ES-I3 (cell line): ENCODE measurements around the gene LRRC1.
"Not testable (repeated sequence)": the region's sequence is repeated elsewhere in the genome, so short reads cannot be mapped to it uniquely, and the experiment has no call there.

Source experiments
- H3K36me3 ChIP-seq: 2 replicates; pipeline ENCODE4 v1.6.1; 2013; ENCODE audit warnings: mild to moderate bottlenecking, low read length, control low read depth, moderate library complexity; ENCODE audit not compliant: insufficient read depth
- H3K4me1 ChIP-seq: 2 replicates; pipeline ENCODE4 v1.6.1; 2013; ENCODE audit warnings: mild to moderate bottlenecking, control low read depth, low read length; ENCODE audit not compliant: insufficient read depth
- H3K9ac ChIP-seq: 2 replicates; pipeline ENCODE4 v1.6.1; 2013; ENCODE audit warnings: low read depth, mild to moderate bottlenecking, low read length, moderate library complexity
- H3K9me3 ChIP-seq: 2 replicates; pipeline ENCODE4 v1.6.1; 2013; ENCODE audit warnings: mild to moderate bottlenecking, low read length, moderate library complexity; ENCODE audit not compliant: control insufficient read depth, insufficient read depth

The LRRC1 gene

DNA sequence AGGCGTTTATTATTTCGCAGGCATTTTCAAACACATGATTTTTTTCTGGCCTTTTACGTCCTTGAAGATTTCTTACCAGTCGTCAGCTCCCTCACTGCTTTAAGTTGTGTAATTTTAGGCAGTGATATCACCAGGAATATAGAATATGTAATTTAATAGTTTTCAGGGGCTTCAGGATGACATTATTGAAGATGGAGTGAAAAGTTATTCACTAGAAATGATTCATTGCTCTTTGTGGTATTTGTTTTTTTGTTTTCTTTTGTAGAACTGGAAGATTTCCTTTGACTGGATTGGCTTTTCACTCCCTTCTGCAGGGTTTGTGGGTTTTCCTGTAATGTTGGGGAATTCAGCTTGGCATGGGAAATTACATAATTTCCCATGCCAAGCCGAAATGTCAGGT is 2.0 kb downstream of the LRRC1 start:
- Histone ChIP-seq H3K9ac (no peak overlapping the region), H3K9me3 (no peaks in the 10 kb centered on the region), H3K4me1 (peaks cover 8% of the 10 kb centered on the region; the same call in 1 of the 2 replicates), H3K36me3 (no peaks in the 10 kb centered on the region)

DNA sequence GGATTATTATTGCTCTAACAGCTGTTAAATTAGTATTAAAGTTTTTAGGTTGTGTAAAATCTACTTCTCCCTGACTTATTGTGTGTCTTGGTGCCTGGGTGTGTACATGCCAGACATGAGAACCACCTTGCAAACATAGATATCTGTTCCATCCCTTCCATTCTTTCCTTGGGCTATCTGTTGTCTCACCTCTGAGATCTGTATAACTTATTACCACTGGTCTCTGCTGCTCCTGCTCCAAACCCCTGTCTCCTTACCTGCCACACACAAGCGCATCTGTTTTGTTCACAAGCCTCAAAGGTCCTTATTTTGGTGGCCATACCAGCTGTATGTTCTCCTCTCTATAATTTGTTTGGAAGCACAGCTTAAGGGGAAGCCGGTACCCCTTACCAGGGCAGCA is 2.5 kb downstream of the LRRC1 start:
- Histone ChIP-seq H3K4me1 (peaks cover 8% of the 10 kb centered on the region; the same call in 1 of the 2 replicates), H3K9ac (no peak overlapping the region), H3K36me3 (no peaks in the 10 kb centered on the region), H3K9me3 (no peaks in the 10 kb centered on the region)

DNA sequence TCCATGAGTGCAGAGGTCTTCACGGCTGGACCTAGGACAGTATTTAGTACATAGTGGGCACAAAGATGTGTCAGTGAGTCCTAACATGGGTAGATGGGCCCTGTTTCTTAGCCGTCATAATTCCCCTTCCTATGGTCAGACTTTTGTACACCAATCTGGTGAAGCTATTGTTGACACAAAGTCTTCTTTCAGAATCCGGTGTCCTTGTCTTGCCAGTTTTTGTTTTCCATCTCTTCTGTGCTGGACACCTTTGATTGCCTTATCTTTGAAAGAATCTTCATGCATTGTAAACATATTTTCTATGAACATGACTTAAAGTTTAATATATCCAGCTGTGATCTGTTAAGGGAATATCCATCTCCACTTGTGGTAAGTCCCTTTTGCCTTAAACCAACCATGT is 4.5 kb downstream of the LRRC1 start:
- H3K9ac ChIP-seq: no peak overlapping the region
- peaks cover 5% of the 10 kb centered on the region; the same call in 1 of the 2 replicates for H3K4me1 ChIP-seq
- no peaks in the 10 kb centered on the region for H3K9me3 ChIP-seq
- no peaks in the 10 kb centered on the region for H3K36me3 ChIP-seq

DNA sequence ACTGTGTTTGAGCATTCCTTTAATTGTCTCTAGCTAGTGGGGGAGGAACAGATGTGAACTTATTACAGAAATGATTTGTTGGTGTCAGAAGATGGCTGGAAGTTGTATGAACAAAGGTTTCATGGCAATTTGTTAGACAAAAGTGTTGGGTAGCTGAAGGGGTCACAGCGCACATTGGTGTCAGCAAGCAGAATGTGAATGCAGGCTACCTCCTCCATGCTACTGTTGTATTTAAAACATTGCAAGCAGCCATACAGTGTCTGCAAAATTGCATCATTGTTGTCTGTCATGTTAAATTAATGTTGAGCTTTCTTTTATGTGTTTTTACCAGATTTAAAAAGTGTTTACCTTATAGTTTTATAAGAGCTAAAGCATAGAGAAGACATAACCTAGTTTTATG is 6.2 kb downstream of the LRRC1 start:
- Histone ChIP-seq H3K9me3 (no peaks in the 10 kb centered on the region), H3K36me3 (no peaks in the 10 kb centered on the region), H3K4me1 (peaks cover 14% of the 10 kb centered on the region), H3K9ac (no peak overlapping the region)

DNA sequence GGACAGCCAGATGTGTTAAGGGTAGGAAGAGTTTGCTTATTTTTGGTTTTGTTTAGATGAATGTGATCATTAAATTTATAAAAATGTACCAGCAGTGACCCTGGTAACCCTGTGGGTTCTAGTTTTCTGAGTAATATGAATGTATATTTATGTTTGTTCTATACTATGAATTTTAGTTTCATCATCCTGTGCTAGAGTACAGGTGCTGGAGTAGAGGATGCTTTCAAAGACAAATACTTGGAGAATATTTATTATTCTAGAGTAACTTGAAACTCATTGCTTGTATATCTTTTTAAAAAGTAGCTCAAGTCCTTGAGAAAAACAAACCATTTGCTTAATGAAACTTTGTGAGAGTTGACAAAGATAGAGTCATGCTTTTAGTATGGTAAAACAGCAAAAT is 7.8 kb downstream of the LRRC1 start:
- Histone ChIP-seq H3K9ac (no peak overlapping the region), H3K4me1 (peaks cover 9% of the 10 kb centered on the region), H3K36me3 (no peaks in the 10 kb centered on the region), H3K9me3 (no peaks in the 10 kb centered on the region)

DNA sequence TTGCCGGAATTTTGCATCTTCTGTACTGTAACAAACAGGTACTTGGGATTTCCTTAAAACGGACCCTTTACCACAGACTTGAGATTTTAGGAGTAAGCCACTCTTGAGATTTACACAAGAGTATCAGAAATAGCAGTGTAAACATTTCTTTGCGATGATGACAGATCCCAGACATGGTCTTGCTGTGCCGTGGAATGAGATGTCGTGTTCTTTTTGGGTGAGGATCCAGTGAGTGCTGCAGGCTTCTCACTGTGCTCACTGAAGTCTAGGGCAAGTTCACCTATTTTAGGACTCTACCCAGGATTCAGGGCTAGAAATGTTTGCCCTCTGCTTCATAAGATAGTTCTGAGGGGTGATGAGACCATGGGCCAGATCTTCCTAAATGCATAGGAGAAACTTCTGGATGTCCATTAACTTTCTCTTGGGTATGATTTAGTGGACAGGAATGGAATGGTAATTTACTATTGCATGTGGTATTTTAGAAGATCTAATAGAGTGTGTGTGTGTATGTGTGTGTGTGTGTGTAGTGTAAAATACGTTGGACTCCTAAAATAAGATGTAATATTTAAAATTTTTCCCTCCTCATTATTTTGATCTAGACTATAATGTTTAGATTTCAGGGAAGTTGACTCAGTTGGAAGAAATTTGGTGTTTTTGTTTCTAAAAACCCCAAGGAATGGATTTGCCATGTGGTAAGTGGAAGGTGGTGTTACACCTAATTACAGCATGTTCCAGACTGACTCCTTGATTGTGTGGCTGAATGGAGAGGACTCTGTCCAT is 8.5 kb downstream of the LRRC1 start:
- H3K36me3 ChIP-seq: no peaks in the 10 kb centered on the region
- H3K9me3 ChIP-seq: no peaks in the 10 kb centered on the region
- H3K9ac ChIP-seq: no peak overlapping the region
- peaks cover 9% of the 10 kb centered on the region for H3K4me1 ChIP-seq

DNA sequence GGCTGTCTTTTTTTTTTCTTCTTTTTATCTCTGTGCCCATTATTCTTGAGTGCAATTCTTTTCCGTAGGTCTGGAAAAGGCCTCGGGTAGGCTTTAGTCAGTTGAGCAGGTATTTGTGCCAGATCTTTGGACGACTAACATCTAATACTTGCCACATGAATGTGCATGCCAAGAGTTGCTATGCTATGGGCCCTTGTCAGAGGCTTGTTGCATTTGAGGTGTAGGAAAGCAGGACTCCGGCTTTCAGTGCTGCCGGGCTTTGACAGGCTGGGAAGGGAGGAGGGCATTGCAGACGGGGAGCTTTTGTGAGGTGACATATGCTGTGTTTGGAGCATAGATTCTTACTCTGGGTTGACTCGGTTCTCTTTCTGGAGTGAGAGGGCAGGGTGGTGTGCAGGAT is 10.2 kb downstream of the LRRC1 start:
- H3K36me3 ChIP-seq: no peaks in the 10 kb centered on the region
- H3K9ac ChIP-seq: no peak overlapping the region
- H3K9me3 ChIP-seq: no peaks in the 10 kb centered on the region
- H3K4me1 ChIP-seq: peaks cover 9% of the 10 kb centered on the region

DNA sequence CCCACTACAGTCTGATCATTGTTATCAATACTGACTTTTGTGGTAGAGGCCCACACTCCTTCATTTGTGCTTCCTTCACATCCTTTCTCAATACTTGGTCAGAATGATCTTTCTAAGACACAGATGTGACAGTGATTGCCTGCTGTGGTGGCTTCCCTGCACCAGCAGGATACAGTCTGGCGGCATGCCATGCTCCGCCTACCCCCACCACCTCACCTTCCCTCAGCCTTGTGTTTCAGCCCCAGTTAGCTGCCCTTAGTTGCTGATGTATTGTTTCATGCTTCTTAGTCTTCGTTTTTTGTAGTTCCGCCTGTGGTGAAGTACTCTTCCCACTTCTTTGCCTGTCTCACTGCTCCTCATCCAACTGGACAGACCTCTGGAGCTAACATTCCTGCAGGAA is 10.9 kb downstream of the LRRC1 start:
- Histone ChIP-seq H3K4me1 (peaks cover 11% of the 10 kb centered on the region), H3K9me3 (no peaks in the 10 kb centered on the region), H3K9ac (no peak overlapping the region), H3K36me3 (no peaks in the 10 kb centered on the region)

DNA sequence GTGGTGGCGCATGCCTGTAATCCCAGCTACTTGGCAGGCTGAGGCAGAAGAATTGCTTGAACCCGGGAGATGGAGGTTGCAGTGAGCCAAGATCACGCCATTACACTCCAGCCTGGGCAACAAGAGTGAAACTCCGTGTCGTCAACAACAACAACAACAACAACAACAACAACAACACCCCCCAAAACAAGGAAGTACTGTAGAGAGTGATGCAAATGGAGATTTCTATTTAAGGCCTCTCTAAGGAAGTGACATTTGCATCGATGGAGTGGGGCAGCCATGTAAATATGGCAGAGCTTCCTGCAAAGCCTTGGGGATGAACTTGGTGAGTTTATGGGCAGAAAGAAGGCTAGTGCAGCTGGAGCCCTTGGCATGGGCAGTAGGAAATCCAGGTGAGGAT is 12.8 kb downstream of the LRRC1 start:
- not testable (repeated sequence) for H3K9me3 ChIP-seq, H3K9ac ChIP-seq, H3K36me3 ChIP-seq
- peaks cover 23% of the 10 kb centered on the region for H3K4me1 ChIP-seq

DNA sequence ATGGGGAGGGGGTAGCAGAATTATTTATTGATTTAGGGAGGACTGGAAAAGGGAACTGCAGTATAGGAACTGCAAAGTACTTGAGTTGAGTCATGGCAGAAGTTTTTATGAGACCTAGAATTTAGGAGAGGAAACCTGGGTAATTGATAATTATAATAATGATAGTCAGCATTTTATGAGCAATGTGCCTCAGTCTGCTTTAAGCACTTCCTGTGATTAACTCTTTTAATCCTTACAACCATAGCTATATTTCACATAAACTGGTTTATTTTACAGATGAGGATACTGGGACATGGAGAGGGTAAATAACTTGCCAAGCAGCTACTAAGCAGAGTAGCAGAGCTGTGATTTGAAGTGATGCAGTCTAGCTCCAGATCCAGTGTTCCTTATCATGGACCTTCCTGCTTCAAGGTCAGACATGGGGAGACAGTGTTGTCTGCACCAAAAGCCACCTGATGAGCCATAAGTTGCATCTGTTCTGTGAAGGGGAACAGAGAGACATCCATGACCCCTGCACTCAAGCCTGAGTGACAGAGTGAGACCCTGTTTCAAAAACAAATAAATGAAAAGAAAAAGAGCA is 13.6 kb downstream of the LRRC1 start:
- Histone ChIP-seq H3K9ac (no peak overlapping the region), H3K36me3 (no peaks in the 10 kb centered on the region), H3K9me3 (no peaks in the 10 kb centered on the region), H3K4me1 (peaks cover 23% of the 10 kb centered on the region)

DNA sequence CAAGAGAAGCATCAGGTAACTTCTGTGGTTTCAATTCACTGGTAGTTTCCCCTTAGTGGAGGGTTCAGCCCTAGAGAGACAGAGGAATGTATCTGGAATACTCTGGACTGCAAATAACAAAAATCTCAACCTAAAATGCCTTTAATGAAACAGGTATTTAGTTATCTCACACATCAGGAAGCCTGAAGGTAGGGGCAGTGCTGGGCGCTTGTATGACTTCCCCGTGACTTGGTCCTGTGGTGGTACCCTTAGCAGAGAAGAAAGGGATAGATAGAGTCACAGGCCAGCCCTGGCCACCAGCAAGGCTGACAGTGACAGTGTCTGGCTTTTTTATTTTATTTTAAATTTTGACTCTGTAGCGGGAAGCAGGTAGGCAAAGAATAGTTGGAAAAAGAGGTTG is 14.9 kb downstream of the LRRC1 start:
- no peaks in the 10 kb centered on the region for H3K9me3 ChIP-seq
- peaks cover 23% of the 10 kb centered on the region for H3K4me1 ChIP-seq
- H3K9ac ChIP-seq: no peak overlapping the region
- H3K36me3 ChIP-seq: no peaks in the 10 kb centered on the region

DNA sequence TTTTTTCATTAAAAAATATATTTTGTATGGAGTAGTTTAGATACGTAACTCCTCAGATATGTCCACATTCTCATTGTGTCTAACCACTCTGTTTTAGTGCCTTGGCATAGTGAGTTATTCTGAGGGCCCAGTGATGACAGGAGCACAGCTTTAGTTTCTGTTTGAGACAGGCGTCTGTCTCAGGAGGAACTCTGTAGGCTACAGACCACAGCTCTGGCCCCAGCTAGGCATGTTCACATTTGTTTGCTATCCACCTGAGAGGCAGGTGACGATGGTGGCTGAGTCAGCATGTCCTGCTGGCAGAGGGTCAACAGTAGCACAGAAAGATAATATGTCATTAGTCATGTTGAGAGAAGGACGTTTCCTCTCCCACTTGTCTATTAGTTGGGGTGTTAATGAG is 16.3 kb downstream of the LRRC1 start:
- Histone ChIP-seq H3K36me3 (no peaks in the 10 kb centered on the region), H3K9ac (no peak overlapping the region), H3K9me3 (no peaks in the 10 kb centered on the region), H3K4me1 (peaks cover 18% of the 10 kb centered on the region)

DNA sequence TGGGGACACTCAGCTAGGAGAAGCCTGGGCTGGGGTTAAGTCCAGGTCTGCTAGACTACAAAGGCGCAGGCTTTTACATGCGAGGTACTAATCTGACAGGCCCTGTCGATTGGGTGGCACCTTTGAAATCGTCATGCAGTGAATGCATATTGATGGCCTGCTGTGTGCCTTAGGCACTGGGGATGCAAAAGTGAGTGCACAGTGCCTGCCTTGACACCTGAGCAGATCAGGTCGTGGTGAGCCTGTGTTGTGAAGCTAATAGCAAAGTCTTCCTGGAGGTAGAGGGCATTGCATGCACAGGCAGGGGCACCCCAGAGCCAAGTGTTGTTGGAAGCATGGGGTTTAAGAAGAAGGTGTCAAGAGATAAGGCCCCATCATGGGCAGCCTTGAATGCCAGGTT is 16.9 kb downstream of the LRRC1 start:
- peaks cover 18% of the 10 kb centered on the region for H3K4me1 ChIP-seq
- no peaks in the 10 kb centered on the region for H3K36me3 ChIP-seq
- no peak overlapping the region for H3K9ac ChIP-seq
- no peaks in the 10 kb centered on the region for H3K9me3 ChIP-seq

DNA sequence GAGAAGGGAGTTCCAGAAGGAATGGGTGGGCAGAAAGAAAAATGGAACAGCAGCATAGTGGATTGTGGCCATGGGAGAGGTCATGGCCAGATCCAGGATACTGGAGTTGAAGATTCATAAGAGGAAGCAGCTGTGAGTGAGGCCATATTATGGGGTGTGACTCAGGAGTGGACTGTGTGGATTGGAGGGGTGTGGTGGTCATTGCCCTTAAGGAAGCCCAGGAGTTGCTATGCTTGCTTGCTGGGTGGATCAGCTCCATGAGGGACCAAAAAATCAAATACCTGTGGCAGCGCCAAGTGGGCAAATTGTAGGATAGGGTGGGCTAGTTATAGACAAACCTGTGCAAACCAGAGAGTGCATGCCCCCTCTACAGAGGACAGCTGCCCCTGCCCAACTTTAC is 18.3 kb downstream of the LRRC1 start:
- H3K9me3 ChIP-seq: no peaks in the 10 kb centered on the region
- no peaks in the 10 kb centered on the region for H3K36me3 ChIP-seq
- peaks cover 18% of the 10 kb centered on the region for H3K4me1 ChIP-seq
- no peak overlapping the region for H3K9ac ChIP-seq

DNA sequence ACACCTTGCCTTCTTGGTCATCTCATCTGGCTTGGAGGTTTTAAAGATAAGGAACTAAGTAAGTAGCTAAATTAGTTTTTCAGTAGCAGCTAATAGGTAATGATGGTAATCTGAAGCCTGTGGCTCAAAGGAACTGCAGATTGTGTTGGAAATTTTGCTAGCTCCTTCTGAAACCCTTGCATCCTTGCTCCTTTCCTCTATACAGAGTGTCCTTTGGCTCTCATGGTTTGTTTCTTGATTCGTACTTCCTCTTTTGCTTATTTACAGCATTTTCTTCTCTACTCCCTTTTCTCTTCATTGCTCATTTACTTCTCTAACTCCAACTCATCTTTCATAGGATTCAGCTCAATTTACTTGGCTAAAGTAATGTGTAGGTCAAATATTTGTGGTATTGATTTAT is 19.0 kb downstream of the LRRC1 start:
- Histone ChIP-seq H3K9me3 (no peaks in the 10 kb centered on the region), H3K4me1 (peaks cover 18% of the 10 kb centered on the region), H3K9ac (no peak overlapping the region), H3K36me3 (no peaks in the 10 kb centered on the region)
